ENCODE results near the gene MMS19.

MMS19 gene

GRCh38 chr10:97412891-97413304 lies 85.3 kb downstream of the MMS19 start:
- peaks cover 62% of the 10 kb centered on the region for H3K4me1 Mint-ChIP-seq (ENCODE audit: low read depth)
- no peaks in the 10 kb centered on the region for H3K27me3 Mint-ChIP-seq
- no peaks in the 10 kb centered on the region for H3K36me3 Mint-ChIP-seq (ENCODE audit: low read depth)
- DNase-seq = peak; percentile 70
- H3K9me3 Mint-ChIP-seq = no peaks in the 10 kb centered on the region
- H3K4me3 Mint-ChIP-seq = peak overlapping the region; percentile 56
- H3K27ac Mint-ChIP-seq = peak overlapping the region; percentile 95

- Mint-ChIP-seq H3K9me3 (no peaks in the 10 kb centered on the region), H3K27me3 (no peaks in the 10 kb centered on the region), H3K27ac (no peak overlapping the region), H3K36me3 (ENCODE audit: low read depth) (no peaks in the 10 kb centered on the region), H3K4me1 (ENCODE audit: low read depth) (peaks cover 58% of the 10 kb centered on the region), H3K4me3 (no peak overlapping the region)
- DNase-seq = no peak
These were observed 86.8 kb downstream of the MMS19 start for GRCh38 chr10:97411406-97411805.

- no peaks in the 10 kb centered on the region for H3K27me3 Mint-ChIP-seq
- no peak overlapping the region for H3K27ac Mint-ChIP-seq
- no peaks in the 10 kb centered on the region for H3K9me3 Mint-ChIP-seq
- DNase-seq = no peak
- no peak overlapping the region for H3K4me3 Mint-ChIP-seq
- no peaks in the 10 kb centered on the region for H3K36me3 Mint-ChIP-seq (ENCODE audit: low read depth)
- H3K4me1 Mint-ChIP-seq (ENCODE audit: low read depth) = peaks cover 33% of the 10 kb centered on the region
These were observed 89.7 kb downstream of the MMS19 start for GRCh38 chr10:97408496-97408992.
